Ishikawa (cell line): ENCODE results near the gene KIF26B.

Experiments
- CEBPB ChIP-seq: IDR thresholded peaks from 2 replicates; pipeline ENCODE4 v1.6.1; 2012
- EP300 ChIP-seq: IDR thresholded peaks from 2 replicates; pipeline ENCODE4 v1.6.1; 2012; ENCODE audit warnings: borderline replicate concordance
- FOXM1 ChIP-seq: IDR thresholded peaks from 2 replicates; pipeline ENCODE4 v1.6.1; 2012; ENCODE audit warnings: low read depth, borderline replicate concordance
- NFIC ChIP-seq: IDR thresholded peaks from 2 replicates; pipeline ENCODE4 v1.6.1; 2012
- REST ChIP-seq: IDR thresholded peaks from 2 replicates; pipeline ENCODE4 v1.6.1; 2012; ENCODE audit warnings: low read depth, mild to moderate bottlenecking
- YY1 ChIP-seq: IDR thresholded peaks from 2 replicates; pipeline ENCODE4 v1.6.1; 2012; ENCODE audit warnings: low read depth

- TF ChIP-seq YY1 (no peak), REST (no peak), CEBPB (no peak), NFIC (no peak), EP300 (no peak), FOXM1 (no peak)
These were observed 405.6 kb downstream of the KIF26B start for GRCh38 chr1:245560316-245560859.
